HG03095 (cell line): ENCODE measurements around the gene C1orf122.

ENCODE experiments used
- ATAC-seq: cut with Tn5 transposase; IDR thresholded peaks from one replicate; pipeline ENCODE4 v1.9.1; 2021; ENCODE audit warnings: moderate library complexity; ENCODE audit not compliant: unreplicated experiment

Gene C1orf122

GRCh38 chr1:37797750-37798345 is 9.7 kb upstream of the C1orf122 start:
- no peak for ATAC-seq

- no peak for ATAC-seq
Observed at GRCh38 chr1:37802439-37802838, 5.2 kb upstream of the C1orf122 start.

DNA sequence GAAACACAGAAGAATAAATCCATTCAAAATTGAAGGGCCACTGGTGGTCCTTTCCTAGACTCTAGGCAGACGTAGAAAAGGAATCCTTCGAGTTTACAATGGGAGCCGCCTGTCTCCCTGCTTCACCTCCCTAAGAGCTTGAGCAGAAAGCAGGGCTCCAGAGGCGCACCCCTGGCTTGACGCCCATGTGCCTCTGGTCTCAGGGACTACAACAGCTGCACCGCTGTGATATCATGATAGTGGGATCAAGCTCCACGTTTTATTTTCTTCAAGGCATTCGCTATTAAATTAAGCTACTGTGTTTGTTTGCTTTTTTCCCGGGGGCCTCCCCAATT is 403 bp upstream of the C1orf122 start:
- no peak for ATAC-seq

DNA sequence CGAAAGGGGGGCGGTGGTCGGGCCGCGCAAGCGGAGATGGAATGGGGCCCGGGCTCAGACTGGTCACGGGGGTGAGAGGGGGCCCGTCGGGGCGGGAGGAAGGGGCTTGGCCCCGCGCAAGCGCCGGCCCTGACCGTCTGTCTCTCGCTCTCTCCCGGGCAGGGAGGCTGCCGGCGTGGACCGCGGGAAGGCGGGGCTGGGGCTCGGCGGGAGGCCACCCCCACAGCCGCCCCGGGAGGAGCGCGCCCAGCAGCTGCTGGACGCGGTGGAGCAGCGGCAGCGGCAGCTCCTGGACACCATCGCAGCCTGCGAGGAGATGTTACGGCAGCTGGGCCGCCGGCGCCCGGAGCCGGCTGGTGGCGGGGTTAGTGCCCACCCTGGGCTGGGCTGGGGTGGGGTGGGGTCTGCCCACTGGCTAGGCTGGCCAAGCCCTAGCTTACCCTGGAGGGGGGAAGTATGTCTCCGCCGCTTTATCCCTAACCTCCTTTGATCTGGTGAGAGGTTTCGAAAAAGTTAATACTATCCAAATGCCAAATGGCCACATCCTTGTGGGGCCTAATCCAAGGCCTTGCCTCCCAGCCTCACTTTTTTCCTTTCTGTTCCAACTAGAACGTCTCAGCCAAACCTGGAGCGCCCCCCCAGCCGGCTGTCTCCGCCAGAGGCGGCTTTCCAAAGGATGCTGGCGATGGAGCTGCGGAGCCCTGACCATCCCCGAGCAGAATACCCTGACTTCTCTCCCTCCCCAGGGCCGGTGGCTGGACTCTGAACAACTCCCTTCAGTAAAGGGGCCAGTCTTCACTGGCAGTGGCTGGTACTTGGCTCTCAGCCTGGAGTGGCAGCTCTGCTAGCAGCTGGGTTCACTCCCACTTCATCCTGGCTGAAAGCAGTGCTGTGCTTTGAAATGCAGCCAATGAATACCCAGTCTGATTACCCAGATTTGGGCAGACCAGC is 1.1 kb downstream of the C1orf122 start:
- peak; percentile 25 for ATAC-seq

GRCh38 chr1:37809942-37810341 is 2.4 kb downstream of the C1orf122 start:
- no peak for ATAC-seq

- ATAC-seq, result peak; percentile 36
Observed at GRCh38 chr1:37811027-37811655, 3.6 kb downstream of the C1orf122 start.

- no peak for ATAC-seq
Observed at GRCh38 chr1:37813529-37814145, 6.0 kb downstream of the C1orf122 start.

DNA sequence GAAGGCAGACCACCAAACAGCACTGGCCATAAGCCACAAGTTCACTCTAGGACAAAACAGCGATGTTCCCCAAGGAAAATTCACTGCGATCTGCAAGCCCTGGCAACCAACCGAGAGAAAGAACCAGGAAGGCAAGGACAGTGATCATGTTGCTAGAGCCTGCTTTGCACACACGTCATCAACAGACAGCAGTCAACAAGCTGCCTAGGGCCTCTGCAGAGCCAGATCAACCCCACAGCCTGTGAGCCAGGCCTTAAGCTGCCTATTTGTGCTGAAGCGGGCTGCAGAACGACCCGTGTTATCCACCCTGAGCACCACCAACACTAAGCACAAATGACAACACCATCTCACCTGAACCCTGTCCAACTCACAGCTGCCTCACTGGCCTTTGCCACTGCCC is 6.7 kb downstream of the C1orf122 start:
- ATAC-seq, result no peak

DNA sequence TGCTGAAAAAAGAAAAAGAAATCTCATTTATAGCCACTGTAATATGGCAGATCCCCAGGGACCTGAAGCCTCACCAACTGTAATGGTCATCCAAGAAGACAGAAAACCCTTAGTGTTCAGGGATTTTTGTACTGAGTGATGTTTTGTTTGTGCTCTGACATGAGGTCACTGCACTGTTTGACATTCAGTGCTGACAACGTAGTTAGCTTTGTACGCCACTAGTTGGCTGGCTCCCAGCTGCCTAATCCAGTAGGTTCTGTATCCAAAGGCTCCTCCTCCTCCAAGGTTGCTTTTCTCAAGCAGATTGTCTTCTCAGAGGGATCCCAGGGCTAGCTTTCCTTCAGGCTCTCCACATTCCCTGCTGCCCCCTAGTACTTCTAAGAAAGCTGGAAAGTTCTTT is 9.9 kb downstream of the C1orf122 start:
- no peak for ATAC-seq

DNA sequence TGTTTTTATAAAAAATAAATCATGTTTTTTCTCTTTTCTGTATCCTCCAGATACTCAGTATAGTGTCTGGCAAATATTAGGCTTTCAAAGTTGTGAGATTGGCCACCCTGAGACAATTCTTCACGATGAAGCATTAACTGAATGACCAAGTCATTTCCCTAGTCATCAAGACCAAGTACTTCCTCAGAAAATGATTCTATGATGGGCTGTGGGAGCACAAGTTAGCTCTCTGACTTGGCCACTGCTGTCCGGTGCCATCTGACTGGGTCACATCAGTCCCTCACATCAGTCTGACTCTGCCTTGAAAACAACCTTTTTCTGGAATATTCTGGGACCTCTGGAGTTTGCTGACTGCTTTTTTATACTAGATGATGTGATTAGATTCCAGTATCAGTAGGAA is 13.9 kb downstream of the C1orf122 start:
- no peak for ATAC-seq

- no peak for ATAC-seq
Observed at GRCh38 chr1:37822906-37823815, 15.6 kb downstream of the C1orf122 start.

GRCh38 chr1:37824001-37824400 is 16.4 kb downstream of the C1orf122 start:
- ATAC-seq, result no peak

GRCh38 chr1:37825506-37825905 is 17.9 kb downstream of the C1orf122 start:
- no peak for ATAC-seq

- no peak for ATAC-seq
Observed at GRCh38 chr1:37828410-37829074, 21.0 kb downstream of the C1orf122 start.

- no peak for ATAC-seq
Observed at GRCh38 chr1:37831109-37831508, 23.5 kb downstream of the C1orf122 start.

GRCh38 chr1:37831809-37832208 is 24.2 kb downstream of the C1orf122 start:
- ATAC-seq, result no peak

DNA sequence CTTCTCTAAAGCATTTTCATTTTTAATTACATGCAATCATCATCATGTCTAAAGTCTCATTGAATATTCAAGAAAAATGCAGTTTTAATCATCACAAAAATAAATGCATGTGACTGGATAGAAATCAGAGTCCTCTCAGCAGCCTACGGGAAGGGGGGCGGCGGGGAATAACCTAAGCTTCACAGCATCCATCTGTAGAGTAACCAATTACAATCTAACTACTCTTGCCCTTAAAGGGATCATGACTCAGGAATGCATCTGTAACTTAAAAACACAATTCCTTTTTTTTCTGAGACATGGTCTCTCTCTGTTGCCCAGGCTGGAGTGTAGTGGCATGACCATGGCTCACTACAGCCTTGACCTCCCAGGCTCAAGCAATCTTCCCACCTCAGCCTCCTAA is 29.2 kb downstream of the C1orf122 start:
- no peak for ATAC-seq

DNA sequence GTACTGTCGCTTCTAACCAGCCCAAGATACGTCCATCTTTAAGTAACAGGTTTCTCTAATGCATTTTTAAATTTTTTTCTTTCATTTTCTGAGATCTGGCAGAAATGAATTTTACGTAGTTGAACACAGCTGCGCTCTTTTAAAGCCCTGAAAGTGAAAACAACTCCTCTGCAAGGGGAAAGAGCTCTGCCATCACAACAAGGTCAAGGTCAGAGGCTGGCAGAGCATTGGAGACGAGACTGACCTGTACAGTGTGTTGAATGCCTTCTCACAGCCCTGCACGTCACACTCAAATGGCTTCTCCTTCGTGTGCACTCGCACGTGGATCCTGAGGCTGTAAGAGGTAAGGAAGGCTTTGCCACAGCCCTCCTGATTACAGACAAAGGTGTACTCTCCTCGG is 32.1 kb downstream of the C1orf122 start:
- no peak for ATAC-seq

GRCh38 chr1:37840711-37841110 is 33.1 kb downstream of the C1orf122 start:
- ATAC-seq, result no peak

- no peak for ATAC-seq
Observed at GRCh38 chr1:37841652-37842051, 34.1 kb downstream of the C1orf122 start.
